Astrocyte (in vitro differentiated cells and primary cell): ENCODE results near the gene MTFR2. TPM values are rescaled to one million over a fixed set of nuclear protein-coding genes. Genes with fewer than 3 reads are reported as not detected.

Experiments
- DNase-seq: peaks from one replicate; pipeline ENCODE4 v3.0.0-alpha.2; 2010; ENCODE audit warnings: low read depth
- FAIRE-seq: peaks from 2 replicates; lab custom pipeline; 2011; peaks lifted over from hg19 to GRCh38; lab: Jason Lieb, UNC
- H2AFZ ChIP-seq: 2 replicates; pipeline ENCODE4 v1.6.0; 2012; ENCODE audit warnings: low read depth, low read length, inconsistent platforms
- H3K27ac ChIP-seq: 2 replicates; pipeline ENCODE4 v1.5.1; 2011; ENCODE audit warnings: low read depth, low read length, inconsistent platforms
- H3K27me3 ChIP-seq: 2 replicates; pipeline ENCODE4 v1.6.0; 2011; ENCODE audit warnings: low read length, inconsistent platforms; ENCODE audit not compliant: insufficient read depth
- H3K36me3 ChIP-seq: 2 replicates; pipeline ENCODE4 v1.5.1; 2011; ENCODE audit warnings: low read length, inconsistent platforms; ENCODE audit not compliant: insufficient read depth
- H3K4me1 ChIP-seq: 2 replicates; pipeline ENCODE4 v1.5.1; 2011; ENCODE audit warnings: low read length, inconsistent platforms; ENCODE audit not compliant: insufficient read depth
- H3K4me2 ChIP-seq: 2 replicates; pipeline ENCODE4 v1.6.0; 2012; ENCODE audit warnings: low read length, inconsistent platforms
- H3K4me3 ChIP-seq: 2 replicates; pipeline ENCODE4 v1.5.1; 2011; ENCODE audit warnings: low read depth, mild to moderate bottlenecking, low read length, inconsistent platforms; ENCODE audit not compliant: insufficient read depth
- H3K79me2 ChIP-seq: 2 replicates; pipeline ENCODE4 v1.6.0; 2012; ENCODE audit warnings: mild to moderate bottlenecking, low read length, inconsistent platforms; ENCODE audit not compliant: insufficient read depth
- H3K9ac ChIP-seq: 2 replicates; pipeline ENCODE4 v1.6.0; 2012; ENCODE audit warnings: mild to moderate bottlenecking, low read length, inconsistent platforms
- H3K9me3 ChIP-seq: 2 replicates; pipeline ENCODE4 v1.5.1; 2012; ENCODE audit warnings: low read depth, mild to moderate bottlenecking, low read length, inconsistent platforms; ENCODE audit not compliant: insufficient read depth
- H4K20me1 ChIP-seq: 2 replicates; pipeline ENCODE4 v1.6.0; 2012; ENCODE audit warnings: low read length, inconsistent platforms; ENCODE audit not compliant: insufficient read depth
- H3K27ac Mint-ChIP-seq: one replicate; pipeline ENCODE4 v1.8.0; 2021; ENCODE audit warnings: mild to moderate bottlenecking, mixed read lengths; ENCODE audit not compliant: unreplicated experiment
- H3K27me3 Mint-ChIP-seq: one replicate; pipeline ENCODE4 v1.8.0; 2021; ENCODE audit warnings: low read depth, mixed read lengths; ENCODE audit not compliant: unreplicated experiment
- H3K36me3 Mint-ChIP-seq: one replicate; pipeline ENCODE4 v1.8.0; 2021; ENCODE audit warnings: low read depth, mixed read lengths; ENCODE audit not compliant: unreplicated experiment
- H3K4me1 Mint-ChIP-seq: one replicate; pipeline ENCODE4 v1.8.0; 2021; ENCODE audit warnings: low read depth, mixed read lengths; ENCODE audit not compliant: unreplicated experiment
- H3K4me3 Mint-ChIP-seq: one replicate; pipeline ENCODE4 v1.8.0; 2021; ENCODE audit warnings: mild to moderate bottlenecking, moderate library complexity, mixed read lengths; ENCODE audit not compliant: unreplicated experiment
- H3K9me3 Mint-ChIP-seq: one replicate; pipeline ENCODE4 v1.8.0; 2021; ENCODE audit warnings: mild to moderate bottlenecking, mixed read lengths; ENCODE audit not compliant: unreplicated experiment
- CTCF ChIP-seq: IDR thresholded peaks from 2 replicates; pipeline ENCODE4 v1.5.1; 2011; ENCODE audit warnings: low read depth, mild to moderate bottlenecking, inconsistent platforms, low read length, moderate library complexity; ENCODE audit not compliant: insufficient read depth
- EZH2 ChIP-seq: IDR thresholded peaks from 2 replicates; pipeline ENCODE4 v1.6.1; 2012; ENCODE audit warnings: mild to moderate bottlenecking, low read length, inconsistent platforms; ENCODE audit not compliant: insufficient read depth
- total RNA-seq: library from RNA; stranded (reverse); gene quantifications from 2 replicates; pipeline ENCODE4 v1.2.1, GENCODE V29; 2021

MTFR2 gene
- total RNA-seq, 1 donor from 2014 or later = 1.8 TPM

GRCh38 chr6:136289327-136289578 lies 39.1 kb upstream of the MTFR2 start:
- Histone ChIP-seq H3K27me3 (no peaks in the 10 kb centered on the region), H3K27ac (peak overlapping the region; percentile 100), H3K79me2 (peaks cover 54% of the 10 kb centered on the region), H3K36me3 (no peaks in the 10 kb centered on the region), H3K4me1 (peaks cover 27% of the 10 kb centered on the region), H3K9ac (peak overlapping the region; percentile 99), H2AFZ (peak overlapping the region; percentile 42), H4K20me1 (peaks cover 49% of the 10 kb centered on the region), H3K4me3 (peak overlapping the region; percentile 97), H3K9me3 (no peaks in the 10 kb centered on the region), H3K4me2 (peak overlapping the region; percentile 84)
- Mint-ChIP-seq H3K27me3 (no peaks in the 10 kb centered on the region), H3K36me3 (no peaks in the 10 kb centered on the region), H3K27ac (peak overlapping the region; percentile 100), H3K4me1 (peaks cover 20% of the 10 kb centered on the region), H3K4me3 (peak overlapping the region; percentile 97), H3K9me3 (no peaks in the 10 kb centered on the region)
- DNase-seq (peak; percentile 64), FAIRE-seq (no peak)
- no peak for TF ChIP-seq CTCF

GRCh38 chr6:136288566-136289326 lies 38.6 kb upstream of the MTFR2 start:
- H4K20me1 ChIP-seq = peaks cover 53% of the 10 kb centered on the region

More at GRCh38 chr6:136288566-136289326, 38.6 kb upstream of the MTFR2 start:
- Mint-ChIP-seq H3K4me1 (peaks cover 21% of the 10 kb centered on the region), H3K27ac (peak overlapping the region; percentile 100), H3K27me3 (no peaks in the 10 kb centered on the region), H3K9me3 (no peaks in the 10 kb centered on the region), H3K4me3 (peak overlapping the region; percentile 97), H3K36me3 (no peaks in the 10 kb centered on the region)
- no peak overlapping the region for H2AFZ ChIP-seq
- TF ChIP-seq EZH2 = no peak
- TF ChIP-seq CTCF = no peak
- H3K9me3 ChIP-seq = no peaks in the 10 kb centered on the region
- H3K4me2 ChIP-seq = peak overlapping the region; percentile 84
- H3K4me1 ChIP-seq = peaks cover 27% of the 10 kb centered on the region
- DNase-seq (peak; percentile 95), FAIRE-seq (no peak)
- H3K27ac ChIP-seq = peak overlapping the region; percentile 100
- peaks cover 59% of the 10 kb centered on the region for H3K79me2 ChIP-seq
- H3K4me3 ChIP-seq = peak overlapping the region; percentile 97
- H3K36me3 ChIP-seq = no peaks in the 10 kb centered on the region
- no peaks in the 10 kb centered on the region for H3K27me3 ChIP-seq
- H3K9ac ChIP-seq = peak overlapping the region; percentile 99
